Retinal pigment epithelial cell (primary cell): ENCODE results near the gene HIVEP1.

Source experiments
- DNase-seq: peaks from one replicate; pipeline ENCODE4 v3.0.0-alpha.2; 2010; ENCODE audit warnings: low read depth
- H3K4me3 ChIP-seq: 2 replicates; pipeline ENCODE4 v1.5.1; 2011; ENCODE audit warnings: mild to moderate bottlenecking, low read length, control low read depth, moderate library complexity
- TF ChIP-seq, protein P1 (sequence below): conservative IDR thresholded peaks from 2 replicates; pipeline ENCODE4 v1.5.1; 2011; ENCODE audit warnings: low read depth, low read length, control low read depth, inconsistent platforms

Gene HIVEP1

GRCh38 chr6:12017263-12017662 lies 5.2 kb downstream of the HIVEP1 start:
- DNase-seq = no peak
- TF ChIP-seq, protein P1, sequence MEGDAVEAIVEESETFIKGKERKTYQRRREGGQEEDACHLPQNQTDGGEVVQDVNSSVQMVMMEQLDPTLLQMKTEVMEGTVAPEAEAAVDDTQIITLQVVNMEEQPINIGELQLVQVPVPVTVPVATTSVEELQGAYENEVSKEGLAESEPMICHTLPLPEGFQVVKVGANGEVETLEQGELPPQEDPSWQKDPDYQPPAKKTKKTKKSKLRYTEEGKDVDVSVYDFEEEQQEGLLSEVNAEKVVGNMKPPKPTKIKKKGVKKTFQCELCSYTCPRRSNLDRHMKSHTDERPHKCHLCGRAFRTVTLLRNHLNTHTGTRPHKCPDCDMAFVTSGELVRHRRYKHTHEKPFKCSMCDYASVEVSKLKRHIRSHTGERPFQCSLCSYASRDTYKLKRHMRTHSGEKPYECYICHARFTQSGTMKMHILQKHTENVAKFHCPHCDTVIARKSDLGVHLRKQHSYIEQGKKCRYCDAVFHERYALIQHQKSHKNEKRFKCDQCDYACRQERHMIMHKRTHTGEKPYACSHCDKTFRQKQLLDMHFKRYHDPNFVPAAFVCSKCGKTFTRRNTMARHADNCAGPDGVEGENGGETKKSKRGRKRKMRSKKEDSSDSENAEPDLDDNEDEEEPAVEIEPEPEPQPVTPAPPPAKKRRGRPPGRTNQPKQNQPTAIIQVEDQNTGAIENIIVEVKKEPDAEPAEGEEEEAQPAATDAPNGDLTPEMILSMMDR = no peak
- H3K4me3 ChIP-seq = no peak overlapping the region

GRCh38 chr6:12017876-12018401 lies 5.8 kb downstream of the HIVEP1 start:
- no peak overlapping the region for H3K4me3 ChIP-seq
- no peak for DNase-seq
- TF ChIP-seq, protein P1 = no peak

DNA sequence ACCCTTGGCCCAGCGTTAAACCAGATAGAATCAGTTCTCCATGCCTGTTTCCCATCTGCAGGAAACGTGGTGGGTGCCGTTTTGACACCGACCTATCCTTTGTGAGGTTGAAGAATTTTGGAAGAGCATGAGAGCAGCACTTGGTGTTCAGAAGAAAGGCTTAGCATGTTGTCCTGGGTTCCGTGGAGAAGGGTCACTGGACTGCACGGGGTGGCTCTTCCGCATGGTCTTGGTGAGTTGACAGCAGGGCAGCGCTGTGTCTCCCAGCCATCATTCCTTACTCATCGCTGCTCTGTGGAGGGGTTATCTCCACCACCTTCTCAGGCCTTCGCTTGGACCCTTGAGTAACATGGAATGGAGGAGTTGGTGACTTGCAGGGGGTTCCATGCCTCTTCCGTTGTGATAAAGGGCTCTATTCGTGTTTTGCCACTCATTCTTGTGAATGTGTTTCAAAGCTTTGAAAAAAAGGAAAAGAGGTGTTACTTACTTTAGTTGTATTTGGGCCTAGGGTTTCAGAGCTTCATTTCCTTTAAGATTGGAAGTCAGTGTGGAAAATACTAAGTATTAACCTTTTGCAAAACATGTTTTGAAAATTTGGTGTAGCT lies 8.2 kb downstream of the HIVEP1 start:
- no peak overlapping the region for H3K4me3 ChIP-seq
- no peak for DNase-seq
- TF ChIP-seq, protein P1 = no peak

DNA sequence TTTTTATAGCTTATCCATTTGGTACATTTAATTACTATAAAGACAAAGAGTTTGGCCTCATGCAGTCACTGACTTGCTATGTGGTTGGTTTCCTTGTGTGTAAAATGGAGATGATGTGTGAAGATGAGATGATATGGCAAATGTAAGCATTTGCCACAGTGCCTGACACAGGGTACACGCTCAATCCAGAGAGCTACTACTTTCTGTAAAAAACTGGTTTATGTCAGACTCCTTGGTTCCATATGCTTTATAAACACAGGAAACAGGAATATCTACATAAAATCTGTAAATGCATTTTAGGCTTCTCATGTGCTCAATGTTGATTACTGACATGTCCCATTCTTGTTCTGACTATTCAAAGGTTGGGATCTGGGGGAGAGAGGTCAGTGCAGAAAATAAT lies 10.4 kb downstream of the HIVEP1 start:
- TF ChIP-seq, protein P1 = no peak
- H3K4me3 ChIP-seq = no peak overlapping the region
- DNase-seq = no peak

DNA sequence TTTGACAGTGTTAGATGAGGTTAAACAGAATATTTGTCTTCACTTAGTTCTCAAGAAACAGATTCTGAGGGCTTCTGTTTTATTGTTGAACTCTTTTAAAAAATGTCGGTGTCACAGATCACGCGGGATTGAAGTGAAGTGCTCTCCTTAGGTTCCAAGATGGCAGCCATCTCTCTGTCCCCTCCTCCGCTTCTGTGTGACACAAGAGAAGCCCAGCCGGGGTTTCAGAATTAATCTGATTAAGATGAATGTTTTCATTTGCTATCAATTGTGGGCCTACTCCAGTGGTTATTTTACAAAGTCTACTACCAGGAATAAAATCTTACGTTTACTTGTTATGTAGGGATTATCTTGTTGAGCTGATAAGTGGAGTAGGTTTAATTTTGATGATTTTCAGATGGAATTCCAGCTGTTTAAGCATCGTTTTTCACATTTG lies 10.9 kb downstream of the HIVEP1 start:
- TF ChIP-seq, protein P1 = no peak
- no peak for DNase-seq
- H3K4me3 ChIP-seq = no peak overlapping the region

DNA sequence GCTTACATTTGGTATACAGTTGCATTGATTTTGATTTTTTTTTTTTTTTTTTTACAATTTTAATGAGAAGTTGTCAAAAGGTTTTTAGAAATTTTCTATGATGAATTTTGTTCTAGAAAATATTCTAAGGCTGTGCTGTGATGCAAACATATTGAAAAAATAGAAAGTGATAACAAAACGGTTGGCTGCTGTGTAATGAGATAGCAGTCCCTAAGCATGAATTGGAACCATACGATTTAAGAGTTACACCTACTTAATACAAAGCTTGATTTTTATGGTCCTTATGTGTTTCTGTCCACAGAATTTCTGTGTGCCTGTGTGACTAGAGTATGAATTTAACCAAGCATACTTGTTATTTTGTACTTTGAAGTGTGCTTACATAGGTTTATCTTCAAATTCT lies 12.1 kb downstream of the HIVEP1 start:
- no peak for DNase-seq
- H3K4me3 ChIP-seq = no peak overlapping the region
- TF ChIP-seq, protein P1 = no peak

DNA sequence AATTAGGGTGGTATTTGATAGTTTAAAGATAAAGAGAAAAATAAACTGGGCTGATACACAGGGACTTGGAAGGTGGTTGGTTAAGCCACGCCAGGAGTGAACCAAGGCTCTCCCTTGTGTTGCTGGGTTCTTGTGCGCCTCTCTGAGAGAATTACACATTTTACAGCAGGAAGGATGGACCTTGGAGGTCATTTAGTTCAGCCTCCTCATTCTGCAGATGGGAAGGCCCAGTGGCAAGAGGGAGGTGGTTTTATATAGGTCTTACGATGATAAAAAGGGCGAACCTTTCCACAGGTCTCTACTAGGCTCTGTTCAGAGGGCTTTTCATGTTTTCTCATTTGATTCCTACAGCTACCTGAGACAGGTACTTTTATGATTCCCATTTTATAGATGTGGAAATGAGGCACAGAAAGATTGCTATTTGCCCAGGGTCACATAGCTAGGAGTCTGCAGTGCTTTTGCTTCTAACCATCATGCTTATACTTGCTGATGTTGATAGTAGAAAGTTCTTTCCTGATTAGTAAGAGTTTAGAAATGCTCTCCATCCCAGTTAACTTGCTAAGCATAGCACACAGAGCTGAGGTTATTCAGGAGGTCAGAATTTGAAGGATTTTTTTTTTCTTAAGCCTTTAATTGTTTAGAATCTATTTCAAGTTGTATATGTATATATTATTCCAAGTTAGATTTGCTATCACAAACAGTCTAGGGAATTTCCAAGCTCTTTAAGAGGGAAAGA lies 12.8 kb downstream of the HIVEP1 start:
- TF ChIP-seq, protein P1 = no peak
- no peak for DNase-seq
- no peak overlapping the region for H3K4me3 ChIP-seq
